Measurements from ENCODE around the gene CLDN20.

CLDN20 gene

DNA sequence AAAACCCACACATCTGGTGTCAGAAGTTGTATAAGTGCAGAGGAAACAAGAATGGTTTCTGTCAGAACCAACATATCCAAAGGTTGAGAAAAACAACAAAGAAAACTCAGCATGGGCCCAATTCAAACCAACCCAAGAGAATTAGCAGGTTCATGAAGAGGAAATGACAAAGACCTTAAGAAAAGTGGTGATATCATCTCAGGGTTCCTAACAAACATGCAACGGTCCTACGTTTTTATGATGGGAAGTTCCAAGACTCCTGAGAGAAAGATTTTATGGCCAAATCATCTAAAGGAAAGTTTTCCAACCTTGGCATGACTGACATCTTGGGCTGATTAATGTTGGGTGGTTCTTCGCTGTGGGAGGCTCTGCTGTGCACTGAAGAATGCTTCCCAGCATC is 27.5 kb downstream of the CLDN20 start:
- no peak overlapping the region for H3K4me3 ChIP-seq (replicated peaks; ENCODE audit: insufficient read depth, low read length)
- no peak overlapping the region for H3K27ac ChIP-seq (replicated peaks)
- no peak for DNase-seq (ENCODE audit: low read depth in 1 of 2, low spot score in 1 of 2)
- TF ChIP-seq, protein P1, sequence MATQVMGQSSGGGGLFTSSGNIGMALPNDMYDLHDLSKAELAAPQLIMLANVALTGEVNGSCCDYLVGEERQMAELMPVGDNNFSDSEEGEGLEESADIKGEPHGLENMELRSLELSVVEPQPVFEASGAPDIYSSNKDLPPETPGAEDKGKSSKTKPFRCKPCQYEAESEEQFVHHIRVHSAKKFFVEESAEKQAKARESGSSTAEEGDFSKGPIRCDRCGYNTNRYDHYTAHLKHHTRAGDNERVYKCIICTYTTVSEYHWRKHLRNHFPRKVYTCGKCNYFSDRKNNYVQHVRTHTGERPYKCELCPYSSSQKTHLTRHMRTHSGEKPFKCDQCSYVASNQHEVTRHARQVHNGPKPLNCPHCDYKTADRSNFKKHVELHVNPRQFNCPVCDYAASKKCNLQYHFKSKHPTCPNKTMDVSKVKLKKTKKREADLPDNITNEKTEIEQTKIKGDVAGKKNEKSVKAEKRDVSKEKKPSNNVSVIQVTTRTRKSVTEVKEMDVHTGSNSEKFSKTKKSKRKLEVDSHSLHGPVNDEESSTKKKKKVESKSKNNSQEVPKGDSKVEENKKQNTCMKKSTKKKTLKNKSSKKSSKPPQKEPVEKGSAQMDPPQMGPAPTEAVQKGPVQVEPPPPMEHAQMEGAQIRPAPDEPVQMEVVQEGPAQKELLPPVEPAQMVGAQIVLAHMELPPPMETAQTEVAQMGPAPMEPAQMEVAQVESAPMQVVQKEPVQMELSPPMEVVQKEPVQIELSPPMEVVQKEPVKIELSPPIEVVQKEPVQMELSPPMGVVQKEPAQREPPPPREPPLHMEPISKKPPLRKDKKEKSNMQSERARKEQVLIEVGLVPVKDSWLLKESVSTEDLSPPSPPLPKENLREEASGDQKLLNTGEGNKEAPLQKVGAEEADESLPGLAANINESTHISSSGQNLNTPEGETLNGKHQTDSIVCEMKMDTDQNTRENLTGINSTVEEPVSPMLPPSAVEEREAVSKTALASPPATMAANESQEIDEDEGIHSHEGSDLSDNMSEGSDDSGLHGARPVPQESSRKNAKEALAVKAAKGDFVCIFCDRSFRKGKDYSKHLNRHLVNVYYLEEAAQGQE (IDR thresholded peaks at IDR 0.05; ENCODE audit: insufficient replicate concordance, low read depth): no peak
- TF ChIP-seq POLR2AphosphoS5 (IDR thresholded peaks at IDR 0.05; ENCODE audit: low read depth) (no peak), SPI1 (IDR thresholded peaks at IDR 0.05; ENCODE audit: borderline replicate concordance, low read depth) (no peak), GABPA (IDR thresholded peaks at IDR 0.05; ENCODE audit: low read depth) (no peak)
- TF ChIP-seq, protein P2, sequence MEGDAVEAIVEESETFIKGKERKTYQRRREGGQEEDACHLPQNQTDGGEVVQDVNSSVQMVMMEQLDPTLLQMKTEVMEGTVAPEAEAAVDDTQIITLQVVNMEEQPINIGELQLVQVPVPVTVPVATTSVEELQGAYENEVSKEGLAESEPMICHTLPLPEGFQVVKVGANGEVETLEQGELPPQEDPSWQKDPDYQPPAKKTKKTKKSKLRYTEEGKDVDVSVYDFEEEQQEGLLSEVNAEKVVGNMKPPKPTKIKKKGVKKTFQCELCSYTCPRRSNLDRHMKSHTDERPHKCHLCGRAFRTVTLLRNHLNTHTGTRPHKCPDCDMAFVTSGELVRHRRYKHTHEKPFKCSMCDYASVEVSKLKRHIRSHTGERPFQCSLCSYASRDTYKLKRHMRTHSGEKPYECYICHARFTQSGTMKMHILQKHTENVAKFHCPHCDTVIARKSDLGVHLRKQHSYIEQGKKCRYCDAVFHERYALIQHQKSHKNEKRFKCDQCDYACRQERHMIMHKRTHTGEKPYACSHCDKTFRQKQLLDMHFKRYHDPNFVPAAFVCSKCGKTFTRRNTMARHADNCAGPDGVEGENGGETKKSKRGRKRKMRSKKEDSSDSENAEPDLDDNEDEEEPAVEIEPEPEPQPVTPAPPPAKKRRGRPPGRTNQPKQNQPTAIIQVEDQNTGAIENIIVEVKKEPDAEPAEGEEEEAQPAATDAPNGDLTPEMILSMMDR (IDR thresholded peaks at IDR 0.05; ENCODE audit: insufficient read depth, low read length): no peak
- no peaks in the 10 kb centered on the region for H3K27me3 ChIP-seq (ENCODE audit: insufficient read depth, poor library complexity, severe bottlenecking)

- no peaks in the 10 kb centered on the region for H3K27me3 ChIP-seq (ENCODE audit: insufficient read depth, poor library complexity, severe bottlenecking)
- no peak overlapping the region for H3K4me3 ChIP-seq (replicated peaks; ENCODE audit: insufficient read depth, low read length)
- no peak for DNase-seq (ENCODE audit: low read depth in 1 of 2, low spot score in 1 of 2)
- TF ChIP-seq GABPA (IDR thresholded peaks at IDR 0.05; ENCODE audit: low read depth): no peak
- TF ChIP-seq, protein P2 (IDR thresholded peaks at IDR 0.05; ENCODE audit: insufficient read depth, low read length): no peak
- TF ChIP-seq, protein P1 (IDR thresholded peaks at IDR 0.05; ENCODE audit: insufficient replicate concordance, low read depth): no peak
- no peak for TF ChIP-seq POLR2AphosphoS5 (IDR thresholded peaks at IDR 0.05; ENCODE audit: low read depth)
- no peak for TF ChIP-seq SPI1 (IDR thresholded peaks at IDR 0.05; ENCODE audit: borderline replicate concordance, low read depth)
- H3K27ac ChIP-seq (replicated peaks): no peak overlapping the region
Observed at GRCh38 chr6:155292711-155293110, 28.9 kb downstream of the CLDN20 start.

- no peaks in the 10 kb centered on the region for H3K27me3 ChIP-seq (ENCODE audit: insufficient read depth, poor library complexity, severe bottlenecking)
- no peak for DNase-seq (ENCODE audit: low read depth in 1 of 2, low spot score in 1 of 2)
- H3K4me3 ChIP-seq (replicated peaks; ENCODE audit: insufficient read depth, low read length): no peak overlapping the region
- no peak overlapping the region for H3K27ac ChIP-seq (replicated peaks)
- TF ChIP-seq POLR2AphosphoS5 (IDR thresholded peaks at IDR 0.05; ENCODE audit: low read depth): no peak
- no peak for TF ChIP-seq GABPA (IDR thresholded peaks at IDR 0.05; ENCODE audit: low read depth)
- TF ChIP-seq, protein P1 (IDR thresholded peaks at IDR 0.05; ENCODE audit: insufficient replicate concordance, low read depth): no peak
- no peak for TF ChIP-seq SPI1 (IDR thresholded peaks at IDR 0.05; ENCODE audit: borderline replicate concordance, low read depth)
- TF ChIP-seq, protein P2 (IDR thresholded peaks at IDR 0.05; ENCODE audit: insufficient read depth, low read length): no peak
Observed at GRCh38 chr6:155297669-155298068, 33.9 kb downstream of the CLDN20 start.

All from HL-60 (cell line).